ENCODE measurements around the gene VCP. TPM values are rescaled to one million over a fixed set of nuclear protein-coding genes. Genes with fewer than 3 reads are reported as not detected.

Gene VCP
- total and polyA plus RNA-seq, 2 donors (not counting 1 experiment from before 2014, with no cell fraction given) = 93.0 to 178 TPM

- TF ChIP-seq, protein P1, sequence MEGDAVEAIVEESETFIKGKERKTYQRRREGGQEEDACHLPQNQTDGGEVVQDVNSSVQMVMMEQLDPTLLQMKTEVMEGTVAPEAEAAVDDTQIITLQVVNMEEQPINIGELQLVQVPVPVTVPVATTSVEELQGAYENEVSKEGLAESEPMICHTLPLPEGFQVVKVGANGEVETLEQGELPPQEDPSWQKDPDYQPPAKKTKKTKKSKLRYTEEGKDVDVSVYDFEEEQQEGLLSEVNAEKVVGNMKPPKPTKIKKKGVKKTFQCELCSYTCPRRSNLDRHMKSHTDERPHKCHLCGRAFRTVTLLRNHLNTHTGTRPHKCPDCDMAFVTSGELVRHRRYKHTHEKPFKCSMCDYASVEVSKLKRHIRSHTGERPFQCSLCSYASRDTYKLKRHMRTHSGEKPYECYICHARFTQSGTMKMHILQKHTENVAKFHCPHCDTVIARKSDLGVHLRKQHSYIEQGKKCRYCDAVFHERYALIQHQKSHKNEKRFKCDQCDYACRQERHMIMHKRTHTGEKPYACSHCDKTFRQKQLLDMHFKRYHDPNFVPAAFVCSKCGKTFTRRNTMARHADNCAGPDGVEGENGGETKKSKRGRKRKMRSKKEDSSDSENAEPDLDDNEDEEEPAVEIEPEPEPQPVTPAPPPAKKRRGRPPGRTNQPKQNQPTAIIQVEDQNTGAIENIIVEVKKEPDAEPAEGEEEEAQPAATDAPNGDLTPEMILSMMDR (IDR thresholded peaks at IDR 0.05) = no peak
- TF ChIP-seq EZH2 (IDR thresholded peaks at IDR 0.05; ENCODE audit: borderline replicate concordance, insufficient read depth, low read depth, low read length, poor library complexity, severe bottlenecking) = no peak
- intact Hi-C loops (cut with micrococcal nuclease) = loop anchor here (5.0 to 10.0 kb wide), 2 partner anchors 653 to 924 kb away; partner anchors contain the start of genes DNAI1, FAM219A and RECK
- peak overlapping the region; percentile 93 for H3K27ac Mint-ChIP-seq
- no peak overlapping the region for H3K9ac ChIP-seq (ENCODE audit: low read length)
- peaks cover 0 to 10% of the 10 kb centered on the region in 2 experiments for H3K36me3 ChIP-seq (replicated peaks in 1 of 2; ENCODE audit: control extremely low read depth in 1 of 2, control insufficient read depth in 1 of 2, extremely low read depth in 1 of 2, insufficient read depth in 2 of 2, low read length in 1 of 2)
- H3K4me3 ChIP-seq (ENCODE audit: control extremely low read depth in 1 of 5, extremely low read depth in 1 of 5, insufficient read depth in 1 of 5, low read depth in 2 of 5, low read length in 4 of 5) = no peak overlapping the region
- H3K79me2 ChIP-seq (ENCODE audit: control insufficient read depth, insufficient read depth, low read length) = peaks cover 8% of the 10 kb centered on the region
- H3K9me3 Mint-ChIP-seq (ENCODE audit: insufficient read depth) = no peaks in the 10 kb centered on the region
- peak overlapping the region; percentile 80 to 83 for H3K27ac ChIP-seq (ENCODE audit: low read length in 2 of 2)
- peak overlapping the region; percentile 88 for H3K4me3 Mint-ChIP-seq
- DNase-seq (peak; percentile 38), ATAC-seq (ENCODE audit: low read depth) (no peak)
- H3K27me3 ChIP-seq (replicated peaks in 1 of 4; ENCODE audit: control extremely low read depth in 1 of 4, control insufficient read depth in 3 of 4, insufficient read depth in 4 of 4, low read length in 3 of 4) = no peaks in the 10 kb centered on the region
- peaks cover 49% of the 10 kb centered on the region for H3K4me1 Mint-ChIP-seq
- no peaks in the 10 kb centered on the region for H4K20me1 ChIP-seq (ENCODE audit: control insufficient read depth, insufficient read depth, low read length, poor library complexity, severe bottlenecking)
- no peaks in the 10 kb centered on the region for H3K27me3 Mint-ChIP-seq
- H3K4me1 ChIP-seq (ENCODE audit: control insufficient read depth in 2 of 2, insufficient read depth in 2 of 2, low read length in 2 of 2) = peaks cover 30 to 41% of the 10 kb centered on the region in 2 donors
- H2AFZ ChIP-seq (ENCODE audit: insufficient read depth, low read depth, low read length, poor library complexity, severe bottlenecking) = no peak overlapping the region
- CTCF ChIA-PET = interaction anchor here (1.6 to 3.0 kb wide), 4 partner anchors 13 to 211 kb away, joined by 3 to 18 read pairs (median 6); partner anchors contain the start of gene PIGO
- no peaks in the 10 kb centered on the region for H3K9me3 ChIP-seq (ENCODE audit: control extremely low read depth in 1 of 3, control insufficient read depth in 2 of 3, insufficient read depth in 1 of 3, low read length in 2 of 3)
- H3K4me2 ChIP-seq (replicated peaks; ENCODE audit: low read depth, low read length, poor library complexity, severe bottlenecking) = peak overlapping the region; percentile 98
- WGBS (ENCODE audit: insufficient coverage) = 20% methylated on average over 1 of the region's 3 CpGs
- POLR2A ChIA-PET = interaction anchor here (0.5 to 2.1 kb wide), 4 partner anchors 14 to 45 kb away, joined by 3 to 13 read pairs (median 4); partner anchors contain the start of genes FANCG, PIGO and VCP
These were observed 37.9 kb upstream of the VCP start for GRCh38 chr9:35110327-35110761.

GRCh38 chr9:35108946-35109575 lies 36.6 kb upstream of the VCP start:
- ATAC-seq (ENCODE audit: low read depth) = no peak
- no peaks in the 10 kb centered on the region for H4K20me1 ChIP-seq (ENCODE audit: control insufficient read depth, insufficient read depth, low read length, poor library complexity, severe bottlenecking)
- no peak overlapping the region for H3K9ac ChIP-seq (ENCODE audit: low read length)
- peaks cover 17 to 28% of the 10 kb centered on the region in 2 donors for H3K4me1 ChIP-seq (ENCODE audit: control insufficient read depth in 2 of 2, insufficient read depth in 2 of 2, low read length in 2 of 2)
- H2AFZ ChIP-seq (ENCODE audit: insufficient read depth, low read depth, low read length, poor library complexity, severe bottlenecking) = no peak overlapping the region
- H3K4me1 Mint-ChIP-seq = peaks cover 36% of the 10 kb centered on the region
- H3K36me3 ChIP-seq (replicated peaks in 1 of 2; ENCODE audit: control extremely low read depth in 1 of 2, control insufficient read depth in 1 of 2, extremely low read depth in 1 of 2, insufficient read depth in 2 of 2, low read length in 1 of 2) = peaks cover 0 to 10% of the 10 kb centered on the region in 2 experiments
- no peaks in the 10 kb centered on the region for H3K9me3 Mint-ChIP-seq (ENCODE audit: insufficient read depth)
- H3K27me3 Mint-ChIP-seq = no peaks in the 10 kb centered on the region
- H3K4me2 ChIP-seq (replicated peaks; ENCODE audit: low read depth, low read length, poor library complexity, severe bottlenecking) = no peak overlapping the region
- intact Hi-C loops (cut with micrococcal nuclease) = no loop called here
- H3K27ac ChIP-seq (ENCODE audit: low read length in 2 of 2) = no peak overlapping the region
- H3K9me3 ChIP-seq (ENCODE audit: control extremely low read depth in 1 of 3, control insufficient read depth in 2 of 3, insufficient read depth in 1 of 3, low read length in 2 of 3) = no peaks in the 10 kb centered on the region
- H3K79me2 ChIP-seq (ENCODE audit: control insufficient read depth, insufficient read depth, low read length) = peaks cover 8% of the 10 kb centered on the region
- no peaks in the 10 kb centered on the region for H3K27me3 ChIP-seq (replicated peaks in 1 of 4; ENCODE audit: control extremely low read depth in 1 of 4, control insufficient read depth in 3 of 4, insufficient read depth in 4 of 4, low read length in 3 of 4)
- ChIA-PET CTCF (interaction anchor here (2.1 to 3.0 kb wide), 2 partner anchors 11 to 150 kb away, joined by 6 to 18 read pairs; partner anchors contain the start of gene PIGO), POLR2A (interaction anchor here (0.6 kb wide), 1 partner anchor 21 kb away, joined by 3 read pairs; no protein-coding TSS in a partner anchor)
- 85% methylated on average over 4 of the region's 8 CpGs for WGBS (ENCODE audit: insufficient coverage)
- H3K4me3 Mint-ChIP-seq = no peak overlapping the region
- DNase-seq = peak; percentile 18
- no peak overlapping the region for H3K4me3 ChIP-seq (ENCODE audit: control extremely low read depth in 1 of 5, extremely low read depth in 1 of 5, insufficient read depth in 1 of 5, low read depth in 2 of 5, low read length in 4 of 5)
- TF ChIP-seq, protein P1 (IDR thresholded peaks at IDR 0.05) = no peak
- TF ChIP-seq EZH2 (IDR thresholded peaks at IDR 0.05; ENCODE audit: borderline replicate concordance, insufficient read depth, low read depth, low read length, poor library complexity, severe bottlenecking) = no peak
- peak overlapping the region; percentile 8 for H3K27ac Mint-ChIP-seq
